DMS 273 (cell line): ENCODE results near the gene GPR35.

Source experiments
- DNase-seq: peaks from one replicate; lab custom pipeline; 2025; ENCODE audit not compliant: unreplicated experiment; lab: John Stamatoyannopoulos, UW

GPR35 gene

GRCh38 chr2:240622531-240623235 is 2.6 kb upstream of the GPR35 start:
- peak; percentile 52 for DNase-seq

- no peak for DNase-seq
Measured at GRCh38 chr2:240623531-240624010, 1.7 kb upstream of the GPR35 start.

DNA sequence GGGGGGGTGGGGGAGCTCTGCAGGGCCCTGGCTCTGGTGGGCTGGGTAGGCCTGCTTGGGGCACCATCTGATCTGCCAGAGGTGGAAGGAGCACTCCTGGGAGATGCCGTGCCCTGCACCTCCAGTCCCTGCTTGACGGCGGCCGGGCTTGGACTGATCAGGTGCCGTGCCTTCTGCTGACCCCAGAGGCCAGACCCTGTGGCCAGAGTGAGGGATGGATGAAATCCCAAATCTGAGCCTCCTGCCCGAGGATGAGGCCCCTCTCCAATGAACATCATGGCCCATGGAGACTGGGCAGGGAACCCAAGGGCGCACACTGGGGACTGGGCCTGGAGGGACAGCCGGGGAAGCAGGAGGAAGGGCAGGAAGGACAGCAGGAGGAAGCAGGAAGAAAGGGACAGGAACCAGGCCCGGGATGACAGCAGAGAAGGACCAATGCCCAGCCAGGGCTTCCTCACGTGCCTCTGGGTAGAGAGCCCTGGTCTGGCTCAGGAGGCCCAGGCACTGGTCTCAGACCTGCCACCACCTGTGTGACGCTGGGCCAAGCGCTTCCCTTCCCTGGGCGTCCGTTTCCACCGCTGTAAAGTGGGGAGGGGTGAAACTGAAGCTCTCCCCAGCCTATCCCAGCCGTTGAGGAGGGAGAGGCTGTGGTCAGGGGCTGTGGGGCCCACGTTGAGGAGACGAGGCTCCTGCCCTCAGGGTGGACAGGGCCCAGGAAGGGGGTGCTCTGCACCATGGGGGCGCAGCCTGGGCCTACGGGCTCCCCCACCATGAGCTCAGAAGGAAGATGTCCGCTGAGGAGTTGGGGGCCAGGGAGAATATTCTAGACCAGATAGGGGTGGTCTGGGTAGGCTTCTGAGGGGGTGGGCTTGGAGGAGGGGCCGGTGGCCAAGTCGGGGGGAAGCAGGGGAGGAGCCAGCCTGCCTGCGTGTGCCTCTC is 1.0 kb upstream of the GPR35 start:
- no peak for DNase-seq

- DNase-seq, result no peak
Measured at GRCh38 chr2:240626531-240627300, 1.4 kb downstream of the GPR35 start.

DNA sequence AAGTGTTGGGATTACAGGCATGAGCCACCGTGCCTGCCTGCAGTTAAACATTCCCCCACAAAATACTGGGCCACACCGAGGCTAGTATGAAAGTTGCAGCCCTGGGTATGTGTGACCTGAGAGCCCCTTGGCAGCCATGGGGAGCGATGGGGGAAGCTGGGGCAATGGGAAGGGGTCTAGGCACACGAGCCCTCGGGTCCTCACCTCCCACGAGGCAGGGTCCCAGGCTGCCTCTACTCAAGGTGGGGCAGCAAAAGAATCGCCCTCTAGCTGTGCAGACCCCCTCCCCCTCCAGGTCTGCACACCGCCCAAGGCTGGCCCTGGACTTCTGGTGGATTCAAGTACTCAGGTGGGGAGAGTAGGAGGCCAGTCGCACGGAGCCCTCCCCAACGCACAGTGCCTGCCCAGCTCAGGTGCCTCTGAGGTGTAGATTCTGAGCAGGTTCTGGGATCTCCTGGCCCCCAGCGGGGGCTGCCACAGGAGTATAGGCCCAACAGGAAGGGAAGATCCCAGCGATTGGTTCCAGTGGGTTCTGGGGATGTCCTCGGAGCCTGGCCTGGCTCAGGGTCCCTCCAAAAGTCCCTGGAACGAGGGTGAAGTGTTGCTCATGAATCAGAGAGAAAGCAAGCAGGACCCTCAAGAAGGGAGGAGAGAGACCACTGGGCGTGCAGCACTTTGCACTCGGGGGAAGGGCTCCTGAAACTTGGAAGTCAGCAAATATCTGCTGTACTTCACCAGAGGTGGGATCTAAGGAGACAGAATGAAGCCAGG is 2.6 kb downstream of the GPR35 start:
- no peak for DNase-seq

DNA sequence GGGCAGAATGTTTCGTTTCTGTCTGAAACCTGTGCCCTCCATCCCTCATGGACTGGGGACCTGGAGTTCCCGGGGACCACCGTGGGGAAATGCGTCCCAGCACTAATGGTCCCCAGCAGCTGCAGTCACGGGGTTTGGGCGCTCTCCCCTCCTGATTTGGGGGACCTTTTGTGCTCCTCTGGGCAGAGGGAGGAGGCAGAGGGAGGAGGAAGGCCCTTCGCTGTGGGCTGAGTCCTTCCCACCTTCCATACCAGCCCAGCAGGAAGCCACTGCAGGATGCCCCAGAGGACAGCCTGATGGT is 3.2 kb downstream of the GPR35 start:
- DNase-seq, result no peak

DNA sequence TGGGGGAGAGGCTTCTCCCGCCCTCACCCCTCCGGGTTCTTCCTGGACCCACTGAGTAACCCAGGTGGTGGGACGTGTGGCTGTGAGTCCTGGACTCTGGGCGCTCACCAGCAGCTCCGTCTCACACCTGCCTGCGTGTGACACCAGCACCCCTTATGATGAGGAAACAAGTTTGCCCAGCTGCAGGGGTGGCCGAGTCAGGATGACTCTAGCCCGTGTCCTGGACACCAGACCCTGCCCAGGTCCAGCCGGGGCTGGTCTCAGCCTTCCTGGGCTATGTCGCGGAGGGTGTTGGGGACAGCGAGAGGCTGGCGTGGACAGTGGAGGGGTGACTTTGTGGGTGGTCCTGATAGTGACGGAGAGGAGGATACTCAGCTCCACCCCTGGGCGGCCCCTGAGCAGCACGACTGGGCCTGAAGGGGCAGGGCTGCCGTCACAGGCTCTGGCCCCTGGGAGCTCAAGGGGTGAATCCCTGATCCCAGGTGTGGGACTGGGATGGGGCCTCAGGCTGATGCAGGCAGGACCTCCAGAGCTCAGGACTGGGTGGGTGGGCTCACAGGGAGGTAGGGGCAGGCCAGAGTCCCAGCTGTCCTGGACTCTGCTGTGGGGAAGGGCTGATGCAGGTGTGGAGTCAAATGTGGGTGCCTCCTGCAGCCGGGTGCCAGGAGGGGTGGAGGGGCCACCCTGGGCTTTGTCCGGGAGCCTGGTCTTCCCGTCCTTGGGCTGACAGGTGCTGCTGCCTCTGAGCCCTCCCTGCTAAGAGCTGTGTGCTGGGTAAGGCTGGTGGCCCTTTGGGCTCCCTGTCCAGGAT is 3.7 kb downstream of the GPR35 start:
- no peak for DNase-seq

DNA sequence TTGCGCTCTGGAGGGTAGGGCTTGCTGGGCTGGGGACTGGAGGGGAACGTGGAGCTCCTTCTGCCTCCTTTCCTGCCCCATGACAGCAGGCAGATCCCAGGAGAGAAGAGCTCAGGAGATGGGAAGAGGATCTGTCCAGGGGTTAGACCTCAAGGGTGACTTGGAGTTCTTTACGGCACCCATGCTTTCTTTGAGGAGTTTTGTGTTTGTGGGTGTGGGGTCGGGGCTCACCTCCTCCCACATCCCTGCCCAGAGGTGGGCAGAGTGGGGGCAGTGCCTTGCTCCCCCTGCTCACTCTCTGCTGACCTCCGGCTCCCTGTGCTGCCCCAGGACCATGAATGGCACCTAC is 4.3 kb downstream of the GPR35 start:
- no peak for DNase-seq

DNA sequence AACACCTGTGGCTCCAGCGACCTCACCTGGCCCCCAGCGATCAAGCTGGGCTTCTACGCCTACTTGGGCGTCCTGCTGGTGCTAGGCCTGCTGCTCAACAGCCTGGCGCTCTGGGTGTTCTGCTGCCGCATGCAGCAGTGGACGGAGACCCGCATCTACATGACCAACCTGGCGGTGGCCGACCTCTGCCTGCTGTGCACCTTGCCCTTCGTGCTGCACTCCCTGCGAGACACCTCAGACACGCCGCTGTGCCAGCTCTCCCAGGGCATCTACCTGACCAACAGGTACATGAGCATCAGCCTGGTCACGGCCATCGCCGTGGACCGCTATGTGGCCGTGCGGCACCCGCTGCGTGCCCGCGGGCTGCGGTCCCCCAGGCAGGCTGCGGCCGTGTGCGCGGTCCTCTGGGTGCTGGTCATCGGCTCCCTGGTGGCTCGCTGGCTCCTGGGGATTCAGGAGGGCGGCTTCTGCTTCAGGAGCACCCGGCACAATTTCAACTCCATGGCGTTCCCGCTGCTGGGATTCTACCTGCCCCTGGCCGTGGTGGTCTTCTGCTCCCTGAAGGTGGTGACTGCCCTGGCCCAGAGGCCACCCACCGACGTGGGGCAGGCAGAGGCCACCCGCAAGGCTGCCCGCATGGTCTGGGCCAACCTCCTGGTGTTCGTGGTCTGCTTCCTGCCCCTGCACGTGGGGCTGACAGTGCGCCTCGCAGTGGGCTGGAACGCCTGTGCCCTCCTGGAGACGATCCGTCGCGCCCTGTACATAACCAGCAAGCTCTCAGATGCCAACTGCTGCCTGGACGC is 4.9 kb downstream of the GPR35 start:
- DNase-seq, result peak; percentile 54

DNA sequence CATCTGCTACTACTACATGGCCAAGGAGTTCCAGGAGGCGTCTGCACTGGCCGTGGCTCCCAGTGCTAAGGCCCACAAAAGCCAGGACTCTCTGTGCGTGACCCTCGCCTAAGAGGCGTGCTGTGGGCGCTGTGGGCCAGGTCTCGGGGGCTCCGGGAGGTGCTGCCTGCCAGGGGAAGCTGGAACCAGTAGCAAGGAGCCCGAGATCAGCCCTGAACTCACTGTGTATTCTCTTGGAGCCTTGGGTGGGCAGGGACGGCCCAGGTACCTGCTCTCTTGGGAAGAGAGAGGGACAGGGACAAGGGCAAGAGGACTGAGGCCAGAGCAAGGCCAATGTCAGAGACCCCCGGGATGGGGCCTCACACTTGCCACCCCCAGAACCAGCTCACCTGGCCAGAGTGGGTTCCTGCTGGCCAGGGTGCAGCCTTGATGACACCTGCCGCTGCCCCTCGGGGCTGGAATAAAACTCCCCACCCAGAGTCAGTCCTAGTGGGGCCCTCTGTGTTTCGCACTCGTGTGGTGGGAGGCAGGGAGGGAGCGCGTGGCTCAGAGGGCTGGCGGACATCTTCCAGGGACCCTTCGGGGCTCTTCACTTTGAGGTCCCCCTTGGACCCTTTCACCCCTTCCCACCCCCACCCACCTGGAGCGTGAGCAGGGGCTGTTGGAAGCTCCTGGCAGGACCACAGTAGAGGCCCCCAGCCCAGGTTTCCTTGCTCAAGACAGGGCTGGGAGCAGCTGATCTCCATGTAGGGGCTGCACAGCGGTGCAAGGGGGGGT is 5.7 kb downstream of the GPR35 start:
- no peak for DNase-seq

DNA sequence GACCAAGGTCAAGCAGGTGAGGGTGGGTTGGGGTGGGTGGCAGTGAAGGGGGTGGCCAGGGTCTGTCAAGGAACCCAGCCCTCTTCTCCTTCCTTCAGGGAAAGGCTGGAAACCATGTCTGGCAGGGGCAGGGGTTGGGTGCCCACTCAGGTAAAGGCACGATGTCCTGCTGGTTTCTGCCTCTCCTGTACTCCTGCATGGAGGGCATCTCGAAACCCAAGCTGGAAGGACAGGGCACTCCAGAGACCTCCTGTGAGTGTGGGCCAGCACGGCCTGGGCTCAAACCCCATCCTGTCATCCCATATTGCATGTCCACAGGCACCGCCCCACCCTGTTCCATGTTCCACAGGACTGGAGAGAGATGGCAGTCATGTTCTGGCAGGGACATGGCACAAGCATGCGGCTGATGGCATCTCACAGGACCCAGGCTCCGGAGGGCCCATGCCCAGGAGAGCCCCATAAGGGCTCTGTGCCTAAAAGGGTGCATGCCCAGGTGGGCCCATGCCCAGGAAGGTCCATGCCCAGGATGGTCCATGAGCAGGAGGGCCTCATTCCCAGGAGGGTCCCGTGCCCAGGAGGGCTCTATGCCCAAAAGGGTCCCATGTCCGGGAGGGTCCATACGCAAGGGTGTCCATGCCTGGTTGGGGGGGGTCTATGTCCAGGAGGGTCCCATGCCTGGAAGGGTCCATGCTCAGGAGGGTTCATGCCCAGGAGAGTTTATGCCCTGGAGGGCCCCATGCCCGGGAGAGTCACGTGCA is 6.4 kb downstream of the GPR35 start:
- no peak for DNase-seq

- no peak for DNase-seq
Measured at GRCh38 chr2:240632306-240632721, 7.0 kb downstream of the GPR35 start.

DNA sequence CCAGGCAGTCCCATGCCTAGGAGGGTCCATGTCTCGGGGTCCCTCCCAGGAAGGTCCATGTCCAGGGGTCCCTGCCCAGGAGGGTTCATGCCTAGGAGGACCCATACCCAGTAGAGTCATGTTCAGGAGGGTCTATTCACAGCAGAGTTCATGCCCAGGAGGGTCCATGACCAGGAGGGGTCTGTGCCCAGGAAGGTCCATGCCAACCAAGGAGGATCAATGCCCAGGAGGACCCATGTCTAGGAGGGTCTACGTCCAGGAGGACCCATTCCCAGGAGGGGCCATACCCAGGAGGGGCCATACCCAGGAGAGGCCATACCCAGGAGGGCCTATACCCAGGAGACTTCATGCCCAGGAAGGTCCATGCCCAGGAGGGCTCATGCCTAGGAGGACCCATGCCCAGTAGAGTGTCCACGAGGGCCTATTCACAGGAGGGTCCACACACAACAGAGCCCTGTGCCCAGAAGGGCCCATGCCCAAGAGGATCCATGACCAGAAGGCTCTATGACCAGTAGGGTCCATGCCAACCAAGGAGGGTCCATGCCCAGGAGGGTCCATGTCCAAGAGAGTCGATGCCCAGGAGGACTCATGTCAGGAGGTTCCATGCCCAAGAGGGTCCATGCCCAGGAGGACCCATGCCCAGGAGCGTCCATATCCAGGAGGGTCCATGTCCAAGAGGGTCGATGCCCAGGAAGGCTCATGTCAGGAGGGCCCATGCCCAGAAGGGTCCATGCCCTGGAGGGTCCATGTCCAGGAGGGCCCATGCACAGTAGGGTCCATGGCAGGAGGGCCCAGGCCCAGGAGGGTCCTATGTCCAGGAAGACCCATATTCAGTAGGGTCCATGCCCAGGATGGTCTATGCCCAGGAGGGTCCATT is 10.1 kb downstream of the GPR35 start:
- no peak for DNase-seq

DNA sequence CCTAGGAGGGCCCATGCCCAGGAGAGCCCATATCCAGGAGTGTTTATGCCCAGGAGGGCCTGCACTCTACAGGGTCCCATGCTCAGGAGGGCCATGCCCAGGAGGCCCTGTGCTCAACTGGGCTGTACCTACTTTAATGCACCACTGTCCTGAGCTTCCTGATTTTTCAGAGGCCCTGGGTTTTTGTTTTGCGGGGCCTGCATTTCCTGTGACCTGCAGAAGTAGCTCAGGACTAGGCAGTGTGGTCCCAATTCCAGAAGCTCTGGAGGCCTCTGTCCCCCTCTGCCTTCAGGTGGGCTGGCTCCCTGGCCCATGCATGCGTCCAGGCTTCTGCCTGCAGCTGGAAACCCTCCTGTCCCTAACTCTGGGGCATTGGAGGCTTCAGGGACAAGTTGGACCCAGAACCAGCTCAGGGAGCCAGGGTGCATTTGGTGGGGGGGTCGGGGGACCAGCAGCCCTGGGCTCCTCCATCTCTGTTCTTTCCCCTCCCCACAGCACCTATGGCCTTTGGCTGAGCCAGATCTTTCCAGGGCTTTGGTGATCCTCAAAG is 10.8 kb downstream of the GPR35 start:
- no peak for DNase-seq

GRCh38 chr2:240636563-240637115 is 11.4 kb downstream of the GPR35 start:
- DNase-seq, result no peak
